Loucy (cell line): ENCODE data around the gene ARHGEF17.

Experiments used
- CTCF ChIP-seq: fragments of 200-600 bp; sonication (generic); conservative IDR thresholded peaks from 2 replicates; pipeline ENCODE4 v1.5.1; 2014; ENCODE audit warnings: mild to moderate bottlenecking, antibody characterized with exemption, low read length
- EZH2phosphoT487 ChIP-seq: fragments of 200-600 bp; IDR thresholded peaks from 2 replicates; pipeline ENCODE4 v1.6.1; 2018; ENCODE audit warnings: antibody characterized with exemption, mild to moderate bottlenecking, moderate library complexity, borderline replicate concordance

GRCh38 chr11:73314117-73314961 lies 6.3 kb downstream of the ARHGEF17 start:
- no peak for TF ChIP-seq CTCF
- TF ChIP-seq EZH2phosphoT487: no peak
